Effector memory CD4-positive, alpha-beta T cell (primary cell): ENCODE measurements around the gene TJP1.

ENCODE experiments used
- DNase-seq, 3 donors: peaks; one replicate each; pipeline ENCODE4 v3.0.0-alpha.2; 2020
- H3K27ac ChIP-seq: 2 replicates; pipeline ENCODE4 v1.7.0; 2013; ENCODE audit warnings: mild to moderate bottlenecking, low read length, moderate library complexity; ENCODE audit not compliant: insufficient read depth, poor library complexity, severe bottlenecking
- H3K27me3 ChIP-seq: replicated peaks from 2 replicates; pipeline ENCODE4 v1.7.0; 2013; ENCODE audit warnings: mild to moderate bottlenecking, low read length; ENCODE audit not compliant: insufficient read depth, control insufficient read depth, poor library complexity, severe bottlenecking
- H3K36me3 ChIP-seq: 2 replicates; pipeline ENCODE4 v1.7.0; 2013; ENCODE audit warnings: mild to moderate bottlenecking, low read length, moderate library complexity; ENCODE audit not compliant: control insufficient read depth, insufficient read depth
- H3K4me1 ChIP-seq: 2 replicates; pipeline ENCODE4 v1.7.0; 2013; ENCODE audit warnings: low read length, mild to moderate bottlenecking; ENCODE audit not compliant: control insufficient read depth, insufficient read depth, poor library complexity, severe bottlenecking
- H3K4me3 ChIP-seq: 2 replicates; pipeline ENCODE4 v1.7.0; 2013; ENCODE audit warnings: low read length, low read depth, mild to moderate bottlenecking; ENCODE audit not compliant: insufficient read depth, poor library complexity, severe bottlenecking
- H3K9me3 ChIP-seq: 2 replicates; pipeline ENCODE4 v1.7.0; 2013; ENCODE audit warnings: mild to moderate bottlenecking, low read length, moderate library complexity; ENCODE audit not compliant: control insufficient read depth

TJP1 gene

GRCh38 chr15:29802411-29802810 lies 19.9 kb downstream of the TJP1 start:
- Histone ChIP-seq H3K4me1 (no peaks in the 10 kb centered on the region), H3K27me3 (no peaks in the 10 kb centered on the region), H3K27ac (no peak overlapping the region), H3K9me3 (no peaks in the 10 kb centered on the region), H3K4me3 (no peak overlapping the region), H3K36me3 (no peaks in the 10 kb centered on the region)
- no peak for DNase-seq

DNA sequence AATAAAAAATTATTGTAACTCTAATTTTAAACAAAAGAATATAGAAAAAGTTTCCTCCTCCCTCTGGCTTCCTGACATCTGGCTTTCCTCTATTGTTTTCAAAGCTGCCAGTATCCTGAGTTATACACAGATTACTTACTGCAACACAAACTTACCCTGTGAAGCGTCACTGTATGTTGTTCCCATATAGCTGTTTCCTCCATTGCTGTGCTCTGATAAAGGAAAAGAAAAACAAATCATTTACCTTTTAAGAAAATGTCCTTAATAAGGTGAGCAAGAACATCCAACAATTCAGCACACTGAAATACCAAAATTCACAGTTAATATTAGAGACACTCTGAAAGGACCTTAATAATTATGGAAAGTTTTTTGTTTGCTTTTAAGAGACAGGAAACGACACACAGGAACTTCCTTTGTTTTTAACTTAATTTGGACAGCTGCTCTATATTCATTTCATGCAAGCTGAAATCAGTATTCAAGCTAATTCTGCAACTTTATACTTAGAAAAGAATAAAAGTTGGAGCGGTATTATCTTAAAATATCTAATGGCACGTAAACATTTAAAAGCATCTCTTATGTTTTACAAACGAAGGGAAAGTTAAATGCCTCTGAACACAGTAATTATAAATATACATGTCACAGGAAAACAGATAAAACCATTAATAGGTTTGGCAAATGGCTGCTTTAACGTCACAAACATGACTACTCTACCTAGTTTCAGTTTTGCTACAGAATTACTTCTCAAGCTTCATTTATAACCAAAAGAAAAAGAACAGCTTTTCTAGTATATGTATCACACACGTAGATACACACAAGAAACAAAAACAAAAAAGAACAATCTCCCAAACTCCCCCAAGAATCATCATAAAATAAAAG lies 21.5 kb downstream of the TJP1 start:
- no peaks in the 10 kb centered on the region for H3K36me3 ChIP-seq
- H3K4me1 ChIP-seq, result no peaks in the 10 kb centered on the region
- H3K27me3 ChIP-seq, result no peaks in the 10 kb centered on the region
- H3K9me3 ChIP-seq, result no peaks in the 10 kb centered on the region
- no peak overlapping the region for H3K27ac ChIP-seq
- no peak overlapping the region for H3K4me3 ChIP-seq
- no peak for DNase-seq

- Histone ChIP-seq H3K4me1 (no peaks in the 10 kb centered on the region), H3K36me3 (no peaks in the 10 kb centered on the region), H3K9me3 (no peaks in the 10 kb centered on the region), H3K27me3 (no peaks in the 10 kb centered on the region), H3K4me3 (no peak overlapping the region), H3K27ac (no peak overlapping the region)
- DNase-seq, result no peak
These were observed 22.4 kb downstream of the TJP1 start for GRCh38 chr15:29799859-29800258.

GRCh38 chr15:29795610-29796009 lies 26.7 kb downstream of the TJP1 start:
- DNase-seq, result no peak
- no peak overlapping the region for H3K4me3 ChIP-seq
- no peaks in the 10 kb centered on the region for H3K27me3 ChIP-seq
- H3K4me1 ChIP-seq, result no peaks in the 10 kb centered on the region
- no peak overlapping the region for H3K27ac ChIP-seq
- H3K36me3 ChIP-seq, result no peaks in the 10 kb centered on the region
- no peaks in the 10 kb centered on the region for H3K9me3 ChIP-seq

DNA sequence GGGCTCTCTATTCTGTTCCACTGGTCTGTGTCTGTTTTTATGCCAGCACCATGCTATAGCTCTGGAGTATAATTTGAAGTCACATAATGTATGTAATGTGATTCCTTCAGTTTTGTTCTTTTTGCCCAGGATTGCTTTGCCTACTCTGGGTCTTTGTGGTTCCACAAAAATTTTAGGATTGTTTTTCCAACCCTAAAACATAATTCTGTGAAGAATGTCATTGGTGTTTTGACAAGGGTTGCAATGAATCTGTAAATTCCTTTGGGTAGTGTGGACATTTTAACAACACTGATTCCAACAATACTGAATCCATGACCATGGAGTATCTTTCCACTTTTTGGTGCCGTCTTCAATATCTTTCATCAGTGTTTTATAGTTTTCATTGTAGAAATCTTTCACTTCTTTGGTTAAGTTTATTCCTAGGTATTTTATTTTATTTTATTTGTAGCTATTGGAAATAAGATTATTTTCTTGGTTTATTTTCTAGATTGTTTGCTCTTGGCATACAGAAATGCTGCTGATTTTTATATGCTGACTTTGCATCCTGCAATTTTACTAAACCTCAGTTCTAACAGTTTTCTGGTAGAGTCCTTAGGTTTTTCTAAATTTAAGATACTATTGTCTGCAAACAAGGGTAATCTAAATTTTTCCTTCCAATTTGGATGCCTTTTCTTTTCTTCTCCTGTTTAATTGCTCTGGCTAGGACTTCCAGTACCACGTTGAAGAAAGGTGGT lies 29.7 kb downstream of the TJP1 start:
- no peak for DNase-seq
- Histone ChIP-seq H3K4me3 (no peak overlapping the region), H3K36me3 (no peaks in the 10 kb centered on the region), H3K4me1 (no peaks in the 10 kb centered on the region), H3K9me3 (no peaks in the 10 kb centered on the region), H3K27ac (no peak overlapping the region), H3K27me3 (no peaks in the 10 kb centered on the region)

- Histone ChIP-seq H3K9me3 (no peaks in the 10 kb centered on the region), H3K4me3 (no peak overlapping the region)
These were observed 31.7 kb downstream of the TJP1 start for GRCh38 chr15:29790607-29791006.

GRCh38 chr15:29789871-29790270 lies 32.4 kb downstream of the TJP1 start:
- H3K27ac ChIP-seq, result no peak overlapping the region
- H3K36me3 ChIP-seq, result no peaks in the 10 kb centered on the region
- H3K4me1 ChIP-seq, result no peaks in the 10 kb centered on the region
- DNase-seq, result no peak
- H3K4me3 ChIP-seq, result no peak overlapping the region
- H3K27me3 ChIP-seq, result no peaks in the 10 kb centered on the region
- no peaks in the 10 kb centered on the region for H3K9me3 ChIP-seq

More at GRCh38 chr15:29790607-29791006, 31.7 kb downstream of the TJP1 start:
- Histone ChIP-seq H3K27ac (no peak overlapping the region), H3K4me1 (no peaks in the 10 kb centered on the region), H3K27me3 (no peaks in the 10 kb centered on the region), H3K36me3 (no peaks in the 10 kb centered on the region)
- DNase-seq, result no peak

GRCh38 chr15:29788433-29789034 lies 33.7 kb downstream of the TJP1 start:
- Histone ChIP-seq H3K9me3 (no peaks in the 10 kb centered on the region), H3K36me3 (no peaks in the 10 kb centered on the region), H3K27ac (no peak overlapping the region), H3K4me1 (no peaks in the 10 kb centered on the region), H3K4me3 (no peak overlapping the region), H3K27me3 (no peaks in the 10 kb centered on the region)
- DNase-seq, result no peak

DNA sequence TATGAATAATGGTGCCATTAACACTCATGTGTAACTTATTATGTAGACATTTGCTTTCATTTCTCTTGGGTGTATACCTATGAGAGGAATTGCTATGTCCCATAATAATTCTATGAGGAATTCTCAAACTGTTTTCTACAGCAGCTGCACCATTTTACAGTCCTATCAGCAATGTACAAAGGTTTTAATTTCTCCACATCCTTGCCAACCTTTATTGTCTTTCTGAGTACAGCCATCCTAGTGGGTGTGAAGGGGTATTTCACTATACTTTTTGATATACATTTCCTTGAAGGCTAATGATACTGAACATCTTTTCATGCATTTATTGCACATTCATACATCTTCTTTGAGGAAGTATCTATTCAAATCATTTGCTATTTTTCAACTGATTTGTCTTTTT lies 34.5 kb downstream of the TJP1 start:
- no peak overlapping the region for H3K4me3 ChIP-seq

DNA sequence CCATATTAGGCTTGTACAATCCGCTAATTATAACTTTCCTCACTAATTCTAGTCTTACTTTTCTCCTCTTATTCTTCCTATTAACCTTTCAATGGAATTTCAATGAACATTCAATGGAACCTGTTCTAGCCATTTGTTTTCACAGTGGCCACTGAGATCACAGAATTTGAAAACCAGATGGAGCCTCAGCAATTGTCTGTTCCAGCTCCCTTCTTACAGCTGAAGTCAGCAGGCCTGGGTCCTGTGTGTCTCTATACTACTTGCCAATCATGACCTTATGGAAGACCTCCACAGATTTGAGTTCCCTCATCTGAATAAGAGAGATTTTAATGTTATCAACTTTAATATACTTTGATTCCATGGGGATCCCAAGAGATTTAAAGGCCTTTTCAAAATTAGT lies 36.6 kb downstream of the TJP1 start:
- Histone ChIP-seq H3K36me3 (no peaks in the 10 kb centered on the region), H3K4me3 (no peak overlapping the region), H3K9me3 (no peaks in the 10 kb centered on the region), H3K4me1 (no peaks in the 10 kb centered on the region), H3K27me3 (no peaks in the 10 kb centered on the region), H3K27ac (no peak overlapping the region)
- DNase-seq, result no peak

More for the DNA sequence above, 34.5 kb downstream of the TJP1 start:
- Histone ChIP-seq H3K4me1 (no peaks in the 10 kb centered on the region), H3K27me3 (no peaks in the 10 kb centered on the region), H3K9me3 (no peaks in the 10 kb centered on the region), H3K36me3 (no peaks in the 10 kb centered on the region), H3K27ac (no peak overlapping the region)
- no peak for DNase-seq
